HG03095 (cell line): ENCODE measurements around the gene SEC22A.

Experiments used
- ATAC-seq: cut with Tn5 transposase; IDR thresholded peaks from one replicate; pipeline ENCODE4 v1.9.1; 2021; ENCODE audit warnings: moderate library complexity; ENCODE audit not compliant: unreplicated experiment

Gene SEC22A

DNA sequence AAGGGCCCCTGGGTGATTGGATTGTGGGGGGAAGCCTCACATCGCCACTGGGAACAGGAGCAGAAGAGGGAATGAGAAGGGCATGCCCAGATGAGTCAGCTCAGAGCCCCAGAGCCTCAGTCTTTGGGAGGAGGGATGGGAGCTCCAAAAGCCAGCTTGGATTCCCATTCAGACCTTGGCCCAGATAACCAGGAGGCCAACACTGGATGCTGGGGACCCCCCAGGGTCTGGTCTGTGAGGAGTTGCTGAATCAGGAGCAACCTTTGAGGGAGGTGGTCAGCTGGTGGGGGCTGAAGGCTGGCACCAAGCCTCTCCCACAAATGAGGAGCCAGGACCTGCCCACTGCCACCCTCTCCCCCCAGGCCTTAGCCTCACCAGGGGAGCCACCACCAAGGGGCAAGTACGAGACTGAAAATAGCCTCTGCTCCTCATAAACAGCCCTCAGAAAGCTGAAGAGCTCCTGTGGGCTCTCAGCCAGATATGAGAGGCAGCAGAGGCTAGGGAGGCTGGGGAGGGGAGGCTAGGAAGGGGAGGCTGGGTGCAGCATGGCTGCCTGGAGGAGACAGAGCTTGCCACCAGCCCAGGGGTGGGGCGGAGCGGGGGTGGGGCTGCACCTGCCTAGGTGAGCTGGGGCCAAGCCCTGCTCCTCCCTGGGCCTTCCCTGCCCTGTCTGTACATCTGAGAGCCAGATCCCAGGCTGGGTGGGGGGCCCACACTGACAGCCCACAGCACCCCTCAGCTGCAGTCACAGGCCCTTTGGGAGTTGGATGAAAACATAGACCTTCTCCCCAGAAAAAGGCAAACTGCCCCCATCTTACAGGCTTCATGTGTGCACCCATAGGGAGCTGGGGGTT is 99.8 kb downstream of the SEC22A start:
- ATAC-seq = no peak

DNA sequence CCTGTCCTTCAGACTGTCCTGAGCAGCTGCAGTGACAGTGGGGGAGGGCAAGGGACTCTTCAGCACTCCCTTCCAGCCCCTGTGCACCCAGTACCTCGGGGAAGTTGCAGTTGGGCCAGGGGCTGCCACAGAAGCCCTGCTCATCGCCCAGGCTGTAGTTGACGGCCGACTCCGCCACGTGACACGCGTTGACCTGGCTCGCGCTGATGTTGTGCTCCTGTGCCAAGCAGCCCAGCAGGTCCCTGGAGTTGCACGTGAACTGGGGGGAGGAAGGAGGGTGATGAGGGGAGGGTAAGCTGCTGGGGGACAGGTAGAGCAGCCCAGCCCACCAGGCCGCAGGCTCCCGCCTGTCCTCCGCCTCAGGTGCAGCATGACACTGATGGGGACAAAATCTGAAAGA is 101.2 kb downstream of the SEC22A start:
- no peak for ATAC-seq

DNA sequence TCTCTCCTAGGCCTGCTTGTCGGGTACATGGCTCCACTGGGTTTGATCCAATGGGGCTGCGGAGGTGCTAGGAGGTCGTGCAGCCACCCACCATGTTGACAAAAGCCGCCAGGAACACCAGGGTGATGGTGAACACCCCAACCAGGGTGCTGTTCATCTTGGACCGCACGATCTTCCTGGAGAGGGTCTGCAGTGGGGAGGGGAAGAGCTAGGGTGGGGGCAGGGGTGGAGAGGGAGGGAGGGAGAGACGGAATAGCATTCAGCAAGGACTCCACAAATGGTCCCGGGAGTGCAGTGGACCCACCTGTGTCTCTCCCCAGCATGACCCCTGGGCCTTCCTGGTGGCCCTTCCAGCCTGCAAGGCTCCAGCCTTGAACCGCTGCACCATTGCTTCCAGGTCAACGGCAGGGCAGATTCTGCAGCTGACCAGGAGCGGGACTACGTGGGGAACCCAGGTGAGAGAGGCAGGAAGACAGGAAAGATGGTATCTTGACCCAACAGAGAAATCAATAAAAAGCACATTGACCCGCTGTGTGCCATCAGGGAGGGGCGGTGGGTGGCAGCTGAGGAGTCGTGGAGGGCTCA is 102.3 kb downstream of the SEC22A start:
- ATAC-seq = no peak

DNA sequence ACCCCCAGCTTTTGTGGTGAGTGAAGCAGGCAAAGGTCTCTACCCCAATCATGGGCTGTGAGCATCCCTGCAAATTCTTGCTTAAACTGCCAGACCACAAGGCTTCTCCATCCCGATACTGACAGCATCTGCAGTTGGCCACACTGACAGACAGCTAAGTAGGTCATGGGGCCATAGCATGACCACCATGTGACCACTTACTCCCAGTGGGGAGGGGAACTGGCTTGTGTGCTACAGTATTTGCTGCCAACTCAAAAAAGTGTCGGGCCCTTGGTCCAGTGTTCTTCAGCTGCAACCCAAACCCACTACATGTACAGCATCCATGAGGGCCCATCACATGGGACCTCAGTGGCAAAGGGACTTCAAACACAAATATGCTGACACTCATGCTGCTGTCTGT is 103.4 kb downstream of the SEC22A start:
- ATAC-seq = no peak

DNA sequence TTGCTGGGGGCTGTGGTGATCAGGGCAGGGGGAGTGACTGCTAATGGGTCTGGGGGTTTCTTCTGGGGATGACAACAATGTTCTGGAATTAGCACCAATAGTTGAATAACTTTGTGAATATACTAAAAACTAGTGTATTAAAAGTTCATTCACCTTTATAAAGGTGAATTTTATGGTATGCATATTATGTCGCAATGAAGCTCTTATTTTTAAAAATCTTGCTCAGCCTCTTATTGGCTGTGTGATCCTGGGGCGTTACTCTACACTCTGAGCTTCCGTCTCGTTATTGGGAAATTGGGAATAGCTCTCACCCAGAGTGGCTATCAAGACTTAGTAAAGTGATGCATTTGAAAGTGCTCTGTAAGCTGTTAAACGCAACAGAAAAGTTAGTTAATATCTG is 105.3 kb downstream of the SEC22A start:
- ATAC-seq = no peak

DNA sequence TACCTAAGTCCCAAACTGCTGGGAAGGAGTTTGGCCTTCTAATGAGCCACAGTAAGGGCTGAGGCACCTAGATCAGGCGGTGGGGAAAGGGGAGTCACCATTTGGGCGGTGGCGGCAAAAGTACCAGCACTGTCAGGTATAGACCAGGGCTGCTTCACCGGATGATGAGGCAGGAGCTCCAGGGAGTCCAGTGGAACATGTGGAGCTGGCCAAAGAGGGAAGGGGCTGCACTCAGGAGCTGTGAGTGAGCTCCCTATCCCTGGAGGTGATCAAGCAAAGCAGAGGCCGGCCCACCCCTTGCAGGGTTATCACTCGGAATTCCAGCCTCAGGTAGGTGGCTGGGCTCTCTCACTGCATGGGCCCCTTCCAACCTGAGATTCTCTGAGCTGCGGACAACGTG is 108.4 kb downstream of the SEC22A start:
- ATAC-seq = no peak

DNA sequence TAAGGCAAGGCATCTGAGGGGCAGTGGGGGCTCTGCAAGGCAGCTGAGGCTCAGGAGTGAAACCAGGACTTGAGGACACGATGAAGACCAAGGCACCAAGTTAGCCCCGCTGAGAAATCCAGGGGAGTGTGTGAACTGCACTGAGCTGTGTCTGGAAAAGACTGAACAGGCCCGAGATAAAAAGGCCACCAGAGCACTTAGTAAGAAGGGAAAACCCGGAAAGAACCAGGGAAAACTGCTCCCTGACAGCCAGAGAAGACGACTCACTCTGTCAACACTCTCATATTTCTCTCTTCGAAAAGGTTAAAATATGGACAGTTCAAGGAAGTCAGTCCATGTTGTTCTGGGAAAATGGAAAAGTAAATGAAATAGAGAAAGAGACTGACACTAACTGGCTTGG is 109.0 kb downstream of the SEC22A start:
- ATAC-seq = no peak

DNA sequence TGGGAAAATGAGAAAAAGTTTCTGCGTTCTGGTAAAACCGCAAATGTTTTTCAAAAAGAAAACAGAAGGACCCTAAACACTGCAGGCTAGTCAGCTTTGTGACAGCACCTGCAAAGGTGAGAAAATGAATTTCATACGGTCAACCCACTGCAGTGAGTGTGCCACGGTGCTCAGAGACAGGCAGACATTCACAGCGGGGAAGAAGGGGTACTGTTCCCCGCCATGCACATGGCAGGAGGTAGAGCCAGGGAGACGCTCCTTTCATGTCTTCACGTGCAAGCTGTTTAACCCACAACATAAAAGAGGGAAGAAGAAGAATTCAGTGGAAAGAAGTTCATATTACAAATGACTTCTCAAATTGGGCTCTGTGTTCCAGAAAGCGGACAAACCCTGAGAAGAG is 109.5 kb downstream of the SEC22A start:
- ATAC-seq = no peak

DNA sequence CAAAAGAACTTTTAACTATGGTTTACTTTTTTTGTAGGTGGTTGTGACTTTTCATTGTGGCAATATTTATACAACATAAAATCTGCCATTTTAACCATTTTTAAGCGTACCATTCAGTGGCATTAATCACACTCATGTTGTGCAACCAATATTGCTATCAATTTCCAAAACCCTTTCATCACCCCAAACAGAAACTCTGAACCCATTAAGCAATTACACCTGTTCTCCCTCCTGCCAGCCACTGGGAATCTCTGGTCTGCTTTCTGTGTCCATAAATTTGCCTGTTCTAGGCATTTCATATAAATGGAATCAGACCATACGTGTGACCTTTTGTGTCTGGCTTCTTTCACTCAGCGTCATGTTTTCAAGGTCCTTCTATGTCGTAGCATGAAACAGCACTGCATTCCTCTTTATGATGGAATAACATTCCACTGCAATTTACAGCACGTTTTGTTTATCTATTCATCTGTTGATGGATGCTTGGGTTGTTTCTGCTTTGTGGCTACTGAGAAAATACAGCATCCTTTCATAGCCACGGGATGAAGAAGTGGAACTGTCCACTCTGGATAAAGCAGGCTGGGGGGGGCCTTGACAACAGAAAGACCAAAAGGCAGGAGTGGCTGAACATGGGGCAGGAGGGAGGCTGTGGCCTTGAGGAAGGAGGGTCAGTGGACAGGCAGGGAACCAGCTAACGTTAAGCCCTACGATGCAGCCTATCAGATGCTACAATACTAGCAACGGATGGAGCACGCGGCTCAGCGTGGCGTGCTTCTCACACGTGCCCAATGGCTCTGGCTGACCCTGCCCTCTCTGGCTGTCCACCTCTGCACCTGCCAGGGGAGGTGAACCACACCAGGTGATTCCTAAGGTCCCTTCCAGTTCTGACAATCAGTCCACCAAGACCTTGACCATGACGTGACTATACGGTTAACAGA is 110.9 kb downstream of the SEC22A start:
- no peak for ATAC-seq

DNA sequence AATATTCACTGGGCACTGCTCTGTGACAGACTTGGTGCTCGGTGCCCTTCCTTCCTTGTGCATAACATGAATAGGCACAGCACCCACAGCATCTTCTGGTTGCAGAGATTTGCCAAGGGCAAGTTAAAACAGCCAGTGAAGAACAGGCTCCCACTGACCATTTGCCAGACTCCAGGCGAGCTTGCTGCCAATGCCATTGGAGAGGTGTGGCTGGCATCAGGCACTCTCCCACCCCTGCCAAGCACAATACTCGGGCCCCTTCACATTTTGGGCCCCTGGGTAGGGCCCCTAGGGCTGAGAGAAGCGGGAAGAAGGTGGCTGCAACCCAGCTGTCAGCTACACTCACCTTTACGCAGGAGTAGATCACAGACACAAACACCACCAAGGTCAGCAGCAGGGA is 112.1 kb downstream of the SEC22A start:
- ATAC-seq = no peak

DNA sequence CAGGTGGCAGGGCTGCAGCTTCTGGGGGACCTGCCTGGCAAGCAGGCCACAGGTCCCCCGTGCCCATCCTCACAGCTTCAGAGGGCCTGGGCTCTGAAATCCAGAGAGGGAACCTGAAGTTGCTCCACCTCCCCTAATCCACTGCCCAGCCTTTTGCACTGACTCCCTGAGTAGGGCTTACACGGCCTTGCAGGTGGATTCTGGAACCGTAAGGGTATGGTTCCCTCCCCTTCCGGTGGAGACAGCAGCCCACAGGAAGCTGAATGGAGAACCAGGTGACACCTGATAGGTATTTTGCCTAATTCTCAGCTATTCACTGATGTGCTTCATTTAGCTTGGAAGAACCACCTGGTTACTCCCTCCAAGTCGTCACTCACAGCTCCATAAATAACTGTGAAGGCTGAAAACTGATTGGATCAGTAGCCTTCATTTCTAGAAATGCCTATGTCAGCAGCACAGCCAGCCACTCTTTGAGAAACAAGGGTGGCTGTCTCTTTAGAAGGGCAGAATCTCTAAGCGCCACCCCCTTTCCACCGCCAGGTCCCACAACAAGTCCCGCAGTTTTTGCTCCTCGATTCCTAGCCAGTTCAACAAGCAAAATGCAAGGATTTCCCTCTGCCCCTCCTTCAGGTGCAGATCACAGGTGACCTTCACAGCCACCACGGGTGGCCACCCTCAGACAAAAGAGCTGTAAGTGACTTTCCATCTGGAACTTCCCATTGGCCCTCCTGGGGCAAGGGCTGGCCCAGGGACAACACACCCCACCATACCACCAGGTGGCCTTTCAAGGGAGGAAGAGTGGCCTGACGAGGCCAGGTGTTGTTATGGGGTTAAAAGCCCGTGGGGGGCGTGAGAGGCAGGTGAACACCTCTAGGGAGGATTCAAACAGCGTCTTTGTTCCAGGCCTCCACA is 112.9 kb downstream of the SEC22A start:
- no peak for ATAC-seq

DNA sequence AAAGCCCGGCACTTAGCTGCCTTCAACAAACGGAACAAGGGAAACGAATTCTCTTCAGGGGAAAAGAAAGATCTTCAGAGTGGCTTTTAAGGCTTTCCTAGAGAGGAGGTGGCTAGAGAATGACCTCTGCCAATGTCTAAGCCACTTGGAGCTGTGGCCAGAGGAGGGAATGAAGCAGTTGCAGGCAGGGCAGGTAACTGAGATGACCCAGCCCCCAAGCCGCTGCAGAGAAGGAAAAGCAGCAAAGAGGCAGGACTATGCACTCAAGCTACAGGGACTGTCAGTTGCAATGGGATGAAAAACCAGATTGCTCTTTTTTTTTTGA is 113.5 kb downstream of the SEC22A start:
- ATAC-seq = no peak

DNA sequence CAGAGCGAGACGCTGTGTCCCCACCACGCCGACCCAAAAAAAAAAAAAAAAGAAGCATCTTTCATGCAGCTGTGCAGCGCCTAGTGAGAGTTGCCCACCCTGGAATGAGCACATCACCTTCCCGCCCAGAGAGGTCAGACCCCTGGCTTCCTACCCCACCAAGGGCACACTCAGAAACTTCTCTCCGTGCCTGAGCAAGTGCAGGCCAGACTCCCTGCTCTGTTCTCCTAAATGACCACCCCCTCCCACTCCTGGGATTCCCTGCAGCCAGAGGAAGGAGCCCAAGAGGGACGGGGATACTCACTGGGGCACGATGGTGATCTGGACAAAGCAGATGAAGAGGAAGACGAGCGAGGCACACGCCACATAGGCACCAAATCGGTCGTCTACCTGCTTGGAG is 116.0 kb downstream of the SEC22A start:
- ATAC-seq = no peak

DNA sequence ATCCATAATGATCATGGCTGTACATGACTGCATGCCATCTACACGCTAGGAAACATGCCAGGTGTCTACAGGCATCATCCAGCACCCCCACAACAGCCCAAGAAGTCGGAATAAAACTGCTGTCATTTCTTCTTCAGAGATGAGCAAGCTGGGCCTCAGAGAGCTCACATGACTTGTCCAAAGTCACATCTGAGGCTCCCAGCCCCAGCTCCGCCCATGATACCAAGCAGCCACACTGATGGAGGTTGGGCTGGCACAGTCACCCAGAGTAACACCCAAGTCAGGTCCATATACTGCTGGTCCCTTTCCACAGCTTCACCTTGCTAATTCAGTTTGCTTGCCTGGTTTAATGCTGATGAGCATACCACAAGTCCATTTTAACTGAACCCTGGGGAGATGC is 116.6 kb downstream of the SEC22A start:
- ATAC-seq = no peak

DNA sequence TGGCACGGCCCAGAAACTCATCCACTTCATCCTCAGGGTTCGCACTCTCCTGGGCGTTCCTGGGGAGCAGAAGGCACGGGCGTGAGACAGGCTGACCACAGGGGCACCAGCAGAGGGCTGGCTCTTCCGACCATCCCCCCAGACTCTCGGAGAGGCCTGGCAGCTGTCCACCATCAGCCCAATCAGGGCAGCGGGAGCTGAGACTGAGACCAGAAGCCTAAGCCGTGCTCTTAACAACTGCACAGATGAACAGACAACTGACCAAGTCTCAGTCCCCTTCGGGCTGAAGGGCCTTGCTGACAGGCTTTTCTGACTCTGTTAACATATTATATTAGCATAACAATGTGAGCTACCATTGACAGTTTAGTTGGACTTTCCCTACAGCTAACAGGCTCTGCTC is 118.0 kb downstream of the SEC22A start:
- no peak for ATAC-seq

DNA sequence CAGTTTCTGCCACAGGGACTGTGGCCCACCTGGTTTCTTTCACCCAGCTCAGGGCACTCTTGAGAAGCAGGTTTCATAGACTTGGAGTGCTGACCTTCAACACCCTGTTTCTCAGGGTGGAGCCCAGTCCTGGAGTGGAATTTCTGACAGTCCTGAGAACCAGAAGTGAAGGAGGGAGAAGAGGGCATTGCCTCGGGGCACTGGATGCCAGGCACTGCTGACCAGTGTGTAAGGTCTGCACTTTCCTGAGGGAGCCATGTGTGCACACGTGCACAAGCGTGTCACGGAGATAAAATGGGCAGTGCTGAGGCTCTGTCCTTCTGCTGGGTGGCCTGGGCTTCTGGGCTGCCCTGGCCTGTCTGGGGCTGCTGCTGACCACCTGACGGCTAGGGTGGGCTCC is 118.5 kb downstream of the SEC22A start:
- no peak for ATAC-seq

DNA sequence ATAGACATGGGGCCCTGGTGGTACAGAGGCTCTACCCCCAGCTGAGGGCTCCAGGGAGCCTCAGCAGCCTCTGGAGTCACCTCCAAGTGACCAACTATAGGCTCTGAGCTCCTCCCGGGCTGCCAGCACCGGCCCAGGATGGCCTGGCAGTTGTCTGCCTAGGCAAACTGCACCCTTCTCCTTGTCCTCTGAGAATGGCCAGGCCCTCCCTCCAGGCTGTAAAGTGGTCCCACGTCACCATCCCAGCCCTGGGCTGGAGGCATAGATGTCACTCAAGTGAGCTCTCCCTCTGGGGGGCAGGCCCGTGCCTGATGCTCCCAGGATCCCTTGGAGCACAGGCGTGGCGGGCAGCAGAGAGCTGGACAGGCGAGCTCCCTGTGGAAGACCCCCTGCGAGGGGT is 120.1 kb downstream of the SEC22A start:
- no peak for ATAC-seq

DNA sequence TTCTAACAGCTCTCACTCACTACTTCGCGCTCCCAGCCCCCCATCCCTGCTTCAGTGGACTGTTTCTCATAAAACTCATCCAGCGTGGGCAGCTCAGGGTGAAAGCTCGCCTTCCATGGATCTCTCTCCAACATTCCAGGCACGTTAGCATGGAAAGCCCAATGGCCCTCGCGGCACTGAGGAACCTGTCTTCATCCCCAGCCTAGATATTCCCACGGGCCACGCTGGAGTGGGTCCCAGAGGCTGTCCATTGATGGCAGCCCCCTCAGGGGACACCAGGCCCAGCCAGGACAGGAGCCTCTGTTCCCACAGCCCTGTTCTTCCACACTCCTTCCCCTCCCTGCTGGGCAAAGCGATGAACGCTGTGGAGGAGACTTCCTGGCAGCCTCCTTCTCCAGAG is 121.1 kb downstream of the SEC22A start:
- ATAC-seq = no peak
